D721Med (cell line): Measurements from ENCODE around the gene FAM78A.
"Not testable (repeated sequence)": the region's sequence is repeated elsewhere in the genome, so short reads cannot be mapped to it uniquely, and the experiment has no call there.

Source experiments
- DNase-seq: peaks from one replicate; pipeline ENCODE4 v3.0.0; 2011; ENCODE audit warnings: low spot score; ENCODE audit not compliant: insufficient read length
- FAIRE-seq: peaks from 2 replicates; lab custom pipeline; 2011; peaks lifted over from hg19 to GRCh38; lab: Jason Lieb, UNC
- CTCF ChIP-seq: IDR thresholded peaks from 2 replicates; pipeline ENCODE4 v1.5.1; 2012; ENCODE audit warnings: mild to moderate bottlenecking, control low read depth; ENCODE audit not compliant: insufficient read depth; ENCODE audit errors: missing control alignments

FAM78A gene

GRCh38 chr9:131270171-131271015 is 5.9 kb downstream of the FAM78A start:
- no peak for DNase-seq

GRCh38 chr9:131266266-131267229 is 9.8 kb downstream of the FAM78A start:
- no peak for TF ChIP-seq CTCF
- FAIRE-seq (no peak), DNase-seq (no peak)

More at GRCh38 chr9:131270171-131271015, 5.9 kb downstream of the FAM78A start:
- TF ChIP-seq CTCF: no peak
- no peak for FAIRE-seq

- DNase-seq (no peak), FAIRE-seq (no peak)
- TF ChIP-seq CTCF: no peak
These were observed 12.1 kb downstream of the FAM78A start for GRCh38 chr9:131264231-131264630.

GRCh38 chr9:131263701-131264100 is 12.6 kb downstream of the FAM78A start:
- no peak for FAIRE-seq
- no peak for TF ChIP-seq CTCF
- DNase-seq: no peak

GRCh38 chr9:131263033-131263343 is 13.3 kb downstream of the FAM78A start:
- not testable (repeated sequence) for FAIRE-seq

GRCh38 chr9:131262327-131263032 is 13.8 kb downstream of the FAM78A start:
- no peak for FAIRE-seq
- DNase-seq: no peak
- no peak for TF ChIP-seq CTCF

More at GRCh38 chr9:131263033-131263343, 13.3 kb downstream of the FAM78A start:
- DNase-seq: not testable (repeated sequence)
